T-helper 1 cell treated with Interleukin-12 subunit alpha and Interleukin-12 subunit beta and Interleukin-4 antibody, amounts not matched to agents 30 ng/mL and 1 ng/mL, for 36 hours (primary cell): ENCODE measurements around the gene TRPM2. TPM values are rescaled to one million over a fixed set of nuclear protein-coding genes. Genes with fewer than 3 reads are reported as not detected.

Experiments used
- total RNA-seq: library from RNA; stranded (reverse); gene quantifications from 2 replicates; pipeline ENCODE4 v1.2.3, GENCODE V29; 2022

The TRPM2 gene
- total RNA-seq, 1 donor from 2014 or later = 35.2 TPM

Other genes with a start within 250 kb of the TRPM2 start
- gene PWP2, start 246.2 kb upstream of the TRPM2 start, total RNA-seq = 7.1 and 10.8 TPM in 2 replicates
- gene GATD3, start 219.9 kb upstream of the TRPM2 start, total RNA-seq = 10.8 and 11.5 TPM in 2 replicates
- 12.3 and 13.0 TPM in 2 replicates for gene ICOSLG, start 112.7 kb upstream of the TRPM2 start, total RNA-seq
- gene DNMT3L, start 91.7 kb upstream of the TRPM2 start, total RNA-seq = not detected in 2 replicates
- gene AIRE, start 67.7 kb upstream of the TRPM2 start, total RNA-seq = 2.0 and 2.8 TPM in 2 replicates
- 160 and 164 TPM in 2 replicates for gene PFKL, start 53.6 kb upstream of the TRPM2 start, total RNA-seq
- gene CFAP410, start 14.2 kb upstream of the TRPM2 start, total RNA-seq = 17.4 and 17.8 TPM in 2 replicates
- 2.7 and 2.9 TPM in 2 replicates for gene LRRC3, start 101.9 kb downstream of the TRPM2 start, total RNA-seq
- gene KRTAP10-1, start 186.6 kb downstream of the TRPM2 start, total RNA-seq = not detected in 2 replicates
- not detected in 2 replicates for gene KRTAP10-2, start 197.9 kb downstream of the TRPM2 start, total RNA-seq
- gene KRTAP10-3, start 205.2 kb downstream of the TRPM2 start, total RNA-seq = not detected in 2 replicates
- gene KRTAP10-4, start 220.1 kb downstream of the TRPM2 start, total RNA-seq = not detected in 2 replicates
- not detected in 2 replicates for gene KRTAP10-5, start 227.0 kb downstream of the TRPM2 start, total RNA-seq
- gene KRTAP10-6, start 238.9 kb downstream of the TRPM2 start, total RNA-seq = not detected in 2 replicates
- not detected in 2 replicates for gene KRTAP10-7, start 247.0 kb downstream of the TRPM2 start, total RNA-seq